ENCODE measurements around the gene ARHGAP22.

ARHGAP22 gene

GRCh38 chr10:48453451-48454301, 151.2 kb downstream of the ARHGAP22 start:
- DNase-seq (ENCODE audit: low read depth in 1 of 2, low spot score in 1 of 2): no peak

- DNase-seq (ENCODE audit: low read depth in 1 of 2, low spot score in 1 of 2): no peak
These were observed 151.9 kb downstream of the ARHGAP22 start for GRCh38 chr10:48452879-48453412.

GRCh38 chr10:48451969-48452878, 152.6 kb downstream of the ARHGAP22 start:
- DNase-seq (ENCODE audit: low read depth in 1 of 2, low spot score in 1 of 2): no peak

- DNase-seq (ENCODE audit: low read depth in 1 of 2, low spot score in 1 of 2): no peak
These were observed 154.0 kb downstream of the ARHGAP22 start for GRCh38 chr10:48450741-48451466.

- no peak for DNase-seq (ENCODE audit: low read depth in 1 of 2, low spot score in 1 of 2)
These were observed 154.6 kb downstream of the ARHGAP22 start for GRCh38 chr10:48450233-48450740.

- DNase-seq (ENCODE audit: low read depth in 1 of 2, low spot score in 1 of 2): no peak
These were observed 155.2 kb downstream of the ARHGAP22 start for GRCh38 chr10:48449501-48450232.

GRCh38 chr10:48448796-48449195, 156.1 kb downstream of the ARHGAP22 start:
- DNase-seq (ENCODE audit: low read depth in 1 of 2, low spot score in 1 of 2): no peak

- DNase-seq (ENCODE audit: low read depth in 1 of 2, low spot score in 1 of 2): no peak
These were observed 157.3 kb downstream of the ARHGAP22 start for GRCh38 chr10:48447356-48448215.

- no peak for DNase-seq (ENCODE audit: low read depth in 1 of 2, low spot score in 1 of 2)
These were observed 158.1 kb downstream of the ARHGAP22 start for GRCh38 chr10:48446785-48447184.

GRCh38 chr10:48445932-48446331, 158.9 kb downstream of the ARHGAP22 start:
- DNase-seq (ENCODE audit: low read depth in 1 of 2, low spot score in 1 of 2): no peak

GRCh38 chr10:48444861-48445841, 159.7 kb downstream of the ARHGAP22 start:
- DNase-seq (ENCODE audit: low read depth in 1 of 2, low spot score in 1 of 2): no peak

GRCh38 chr10:48444266-48444665, 160.6 kb downstream of the ARHGAP22 start:
- DNase-seq (ENCODE audit: low read depth in 1 of 2, low spot score in 1 of 2): no peak

GRCh38 chr10:48442809-48443177, 162.1 kb downstream of the ARHGAP22 start:
- DNase-seq (ENCODE audit: low read depth in 1 of 2, low spot score in 1 of 2): no peak

GRCh38 chr10:48442090-48442808, 162.6 kb downstream of the ARHGAP22 start:
- no peak for DNase-seq (ENCODE audit: low read depth in 1 of 2, low spot score in 1 of 2)

- no peak for DNase-seq (ENCODE audit: low read depth in 1 of 2, low spot score in 1 of 2)
These were observed 164.1 kb downstream of the ARHGAP22 start for GRCh38 chr10:48440771-48441170.

GRCh38 chr10:48439581-48440041, 165.3 kb downstream of the ARHGAP22 start:
- no peak for DNase-seq (ENCODE audit: low read depth in 1 of 2, low spot score in 1 of 2)

GRCh38 chr10:48439031-48439430, 165.8 kb downstream of the ARHGAP22 start:
- no peak for DNase-seq (ENCODE audit: low read depth in 1 of 2, low spot score in 1 of 2)

Data from activated CD4-positive, alpha-beta T cell treated with anti-CD3 and anti-CD28 coated beads, Interleukin-2, amount 50 U/mL, for 24 hours (primary cell).